Fibroblast of lung (primary cell): Measurements from ENCODE around the gene PON3. TPM values are rescaled to one million over a fixed set of nuclear protein-coding genes. Genes with fewer than 3 reads are reported as not detected.
A peak's percentile ranks its signal among the peaks of the same experiment; 100 is the strongest.

Experiments
- DNase-seq, 2 donors: peaks; one replicate each; pipeline versions ENCODE4 v3.0.0 to v3.0.0-alpha.2; 2010; ENCODE audit warnings: low read depth in 2 of 2
- H2AFZ ChIP-seq: 2 replicates; pipeline ENCODE4 v1.5.1; 2012; ENCODE audit warnings: low read length, control low read depth, inconsistent platforms
- H3K27ac ChIP-seq: 2 replicates; pipeline ENCODE4 v1.5.1; 2011; ENCODE audit warnings: low read length, control low read depth; ENCODE audit not compliant: insufficient read depth
- H3K27me3 ChIP-seq: 2 replicates; pipeline ENCODE4 v1.5.1; 2011; ENCODE audit warnings: mild to moderate bottlenecking, low read length; ENCODE audit not compliant: control insufficient read depth, insufficient read depth
- H3K36me3 ChIP-seq: 2 replicates; pipeline ENCODE4 v1.5.1; 2011; ENCODE audit warnings: low read length; ENCODE audit not compliant: control insufficient read depth, insufficient read depth
- H3K4me1 ChIP-seq: 2 replicates; pipeline ENCODE4 v1.5.1; 2011; ENCODE audit warnings: low read length; ENCODE audit not compliant: control insufficient read depth, insufficient read depth; ENCODE audit errors: extremely low read depth
- H3K4me2 ChIP-seq: 2 replicates; pipeline ENCODE4 v1.5.1; 2011; ENCODE audit warnings: low read length, control low read depth; ENCODE audit not compliant: insufficient read depth; ENCODE audit errors: extremely low read depth
- H3K4me3 ChIP-seq, 4 experiments: fragments of 200-600 bp in 1 of 4; sonication (generic) in 1 of 4; replicated peaks in 1 of 4; 2 replicates each; pipeline ENCODE4 v1.5.1; 2011 to 2016; ENCODE audit warnings: low read length in 4 of 4, low read depth in 3 of 4, mild to moderate bottlenecking in 3 of 4, control low read depth in 2 of 4, inconsistent platforms in 1 of 4, mixed read lengths in 1 of 4; ENCODE audit not compliant: insufficient read depth in 1 of 4; ENCODE audit errors: control extremely low read depth in 1 of 4
- H3K79me2 ChIP-seq: 2 replicates; pipeline ENCODE4 v1.5.1; 2012; ENCODE audit warnings: mild to moderate bottlenecking, low read length, inconsistent platforms; ENCODE audit not compliant: control insufficient read depth, insufficient read depth
- H3K9ac ChIP-seq: 2 replicates; pipeline ENCODE4 v1.5.1; 2011; ENCODE audit warnings: mild to moderate bottlenecking, low read length, control low read depth; ENCODE audit not compliant: insufficient read depth
- H3K9me3 ChIP-seq: 2 replicates; pipeline ENCODE4 v1.5.1; 2012; ENCODE audit warnings: low read depth, low read length; ENCODE audit not compliant: control insufficient read depth, insufficient read depth
- H4K20me1 ChIP-seq: 2 replicates; pipeline ENCODE4 v1.5.1; 2011; ENCODE audit warnings: low read length; ENCODE audit not compliant: control insufficient read depth, insufficient read depth; ENCODE audit errors: extremely low read depth
- CTCF ChIP-seq, 2 donors: IDR thresholded peaks in 1 of 2; conservative IDR thresholded peaks in 1 of 2; 1 replicate in 1 of 2; 2 replicates in 1 of 2; pipeline ENCODE4 v1.5.1; 2011 to 2012; ENCODE audit warnings: low read length in 2 of 2, control low read depth in 1 of 2, inconsistent platforms in 1 of 2, low read depth in 1 of 2, mild to moderate bottlenecking in 1 of 2
- EZH2 ChIP-seq: IDR thresholded peaks from 2 replicates; pipeline ENCODE4 v1.5.1; 2012; ENCODE audit warnings: low read length, control low read depth, mild to moderate bottlenecking; ENCODE audit errors: missing control alignments
- polyA plus RNA-seq, 2 donors: library from polyadenylated mRNA; depleted of rRNA in 1 of 2; stranded (reverse) in 1 of 2; unstranded in 1 of 2; fragments of >200 nt; gene quantifications; 2 replicates each; pipeline ENCODE4 v1.2.1, GENCODE V29; 2011 to 2012; ENCODE audit warnings: missing spikeins in 1 of 2
- total RNA-seq: library from RNA; depleted of rRNA; stranded (reverse); fragments of >200 nt; gene quantifications from 2 replicates; pipeline ENCODE4 v1.2.1, GENCODE V29; 2014

Gene PON3
- total and polyA plus RNA-seq, 2 donors (not counting 1 experiment from before 2014, with no cell fraction given): under 0.01 to 0.50 TPM

GRCh38 chr7:95338832-95339231 is 57.3 kb downstream of the PON3 start:
- no peak for TF ChIP-seq EZH2
- no peak for TF ChIP-seq CTCF (conservative IDR thresholded peaks at IDR 0.05 in 1 of 2, IDR thresholded peaks at IDR 0.05 in 1 of 2; ENCODE audit: low read depth in 1 of 2, low read length in 2 of 2)
- Histone ChIP-seq H3K4me1 (peaks cover 8% of the 10 kb centered on the region), H3K9ac (no peak overlapping the region), H3K4me3 (no peak overlapping the region), H3K27ac (no peak overlapping the region), H2AFZ (no peak overlapping the region), H3K9me3 (no peaks in the 10 kb centered on the region), H4K20me1 (no peaks in the 10 kb centered on the region), H3K27me3 (no peaks in the 10 kb centered on the region), H3K4me2 (no peak overlapping the region), H3K36me3 (no peaks in the 10 kb centered on the region), H3K79me2 (no peaks in the 10 kb centered on the region)
- no peak for DNase-seq

GRCh38 chr7:95335093-95335492 is 61.1 kb downstream of the PON3 start:
- Histone ChIP-seq H2AFZ (no peak overlapping the region), H4K20me1 (no peaks in the 10 kb centered on the region), H3K27me3 (no peaks in the 10 kb centered on the region), H3K27ac (no peak overlapping the region), H3K9ac (no peak overlapping the region), H3K4me2 (no peak overlapping the region), H3K79me2 (no peaks in the 10 kb centered on the region), H3K36me3 (no peaks in the 10 kb centered on the region), H3K4me1 (peaks cover 8% of the 10 kb centered on the region), H3K9me3 (no peaks in the 10 kb centered on the region), H3K4me3 (no peak overlapping the region)
- peak; percentile 57 to 93 for DNase-seq
- no peak for TF ChIP-seq CTCF (conservative IDR thresholded peaks at IDR 0.05 in 1 of 2, IDR thresholded peaks at IDR 0.05 in 1 of 2; ENCODE audit: low read depth in 1 of 2, low read length in 2 of 2)
- no peak for TF ChIP-seq EZH2

- peak in 1 of 2 donors; percentile 42 for DNase-seq
- no peak for TF ChIP-seq CTCF (conservative IDR thresholded peaks at IDR 0.05 in 1 of 2, IDR thresholded peaks at IDR 0.05 in 1 of 2; ENCODE audit: low read depth in 1 of 2, low read length in 2 of 2)
- no peak for TF ChIP-seq EZH2
- Histone ChIP-seq H3K4me1 (peaks cover 8% of the 10 kb centered on the region), H3K4me2 (no peak overlapping the region), H2AFZ (no peak overlapping the region), H3K27me3 (no peaks in the 10 kb centered on the region), H4K20me1 (no peaks in the 10 kb centered on the region), H3K36me3 (no peaks in the 10 kb centered on the region), H3K9ac (no peak overlapping the region), H3K9me3 (no peaks in the 10 kb centered on the region), H3K4me3 (no peak overlapping the region), H3K79me2 (no peaks in the 10 kb centered on the region), H3K27ac (no peak overlapping the region)
Measured at GRCh38 chr7:95334447-95334846, 61.7 kb downstream of the PON3 start.
